ENCODE data around the gene FEZF1. TPM values are rescaled to one million over a fixed set of nuclear protein-coding genes. Genes with fewer than 3 reads are reported as not detected.

Gene FEZF1
- total RNA-seq, 6 donors from 2014 or later, result 0.27 TPM; not detected in 5

DNA sequence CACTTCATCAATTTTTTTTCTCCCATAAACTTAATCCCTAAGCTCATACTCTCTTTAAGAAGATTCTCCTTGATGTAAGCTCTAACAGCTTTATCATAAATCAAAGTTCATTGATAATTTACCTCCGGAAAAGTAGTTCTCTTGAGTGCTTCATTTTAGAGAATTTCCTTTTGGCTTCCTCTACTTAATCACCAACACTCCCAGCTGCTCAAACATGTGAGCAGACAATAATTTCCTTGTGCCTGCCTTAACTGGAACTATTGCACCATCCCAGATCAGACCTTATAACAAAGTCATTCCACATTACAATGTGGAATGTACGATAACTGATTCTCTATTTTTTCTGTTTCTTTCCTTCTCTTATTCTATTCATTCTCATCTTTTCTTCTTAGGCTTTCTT, 5.9 kb downstream of the FEZF1 start:
- Histone ChIP-seq H3K9me3 (peaks cover 0 to 2% (median 0%) of the 10 kb centered on the region in 4 donors), H3K27ac (no peak overlapping the region), H3K4me1 (peaks cover 9 to 21% (median 11%) of the 10 kb centered on the region in 4 donors), H3K27me3 (peaks cover 5 to 35% (median 22%) of the 10 kb centered on the region in 4 donors), H3K36me3 (no peaks in the 10 kb centered on the region), H3K4me3 (no peak overlapping the region)
- 46 to 57% methylated on average over 2 of the region's 2 CpGs for WGBS, 2 donors
- ATAC-seq (ENCODE audit: low FRiP score in 2 of 2) (no peak), DNase-seq (no peak)
- TF ChIP-seq POLR2AphosphoS5 (IDR thresholded peaks at IDR 0.05), result no peak
- TF ChIP-seq POLR2A (IDR thresholded peaks at IDR 0.05), result no peak
- TF ChIP-seq, protein P1, sequence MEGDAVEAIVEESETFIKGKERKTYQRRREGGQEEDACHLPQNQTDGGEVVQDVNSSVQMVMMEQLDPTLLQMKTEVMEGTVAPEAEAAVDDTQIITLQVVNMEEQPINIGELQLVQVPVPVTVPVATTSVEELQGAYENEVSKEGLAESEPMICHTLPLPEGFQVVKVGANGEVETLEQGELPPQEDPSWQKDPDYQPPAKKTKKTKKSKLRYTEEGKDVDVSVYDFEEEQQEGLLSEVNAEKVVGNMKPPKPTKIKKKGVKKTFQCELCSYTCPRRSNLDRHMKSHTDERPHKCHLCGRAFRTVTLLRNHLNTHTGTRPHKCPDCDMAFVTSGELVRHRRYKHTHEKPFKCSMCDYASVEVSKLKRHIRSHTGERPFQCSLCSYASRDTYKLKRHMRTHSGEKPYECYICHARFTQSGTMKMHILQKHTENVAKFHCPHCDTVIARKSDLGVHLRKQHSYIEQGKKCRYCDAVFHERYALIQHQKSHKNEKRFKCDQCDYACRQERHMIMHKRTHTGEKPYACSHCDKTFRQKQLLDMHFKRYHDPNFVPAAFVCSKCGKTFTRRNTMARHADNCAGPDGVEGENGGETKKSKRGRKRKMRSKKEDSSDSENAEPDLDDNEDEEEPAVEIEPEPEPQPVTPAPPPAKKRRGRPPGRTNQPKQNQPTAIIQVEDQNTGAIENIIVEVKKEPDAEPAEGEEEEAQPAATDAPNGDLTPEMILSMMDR (IDR thresholded peaks at IDR 0.05), result no peak
- TF ChIP-seq EP300 (IDR thresholded peaks at IDR 0.05), result no peak

GRCh38 chr7:122298131-122298530, 6.4 kb downstream of the FEZF1 start:
- Histone ChIP-seq H3K27ac (no peak overlapping the region), H3K9me3 (peaks cover 0 to 2% (median 0%) of the 10 kb centered on the region in 4 donors), H3K27me3 (peaks cover 5 to 32% (median 21%) of the 10 kb centered on the region in 4 donors), H3K36me3 (no peaks in the 10 kb centered on the region), H3K4me3 (no peak overlapping the region), H3K4me1 (peaks cover 8 to 19% (median 10%) of the 10 kb centered on the region in 4 donors)
- WGBS, 2 donors, result 49 to 60% methylated on average over 2 of the region's 2 CpGs
- TF ChIP-seq, protein P1 (IDR thresholded peaks at IDR 0.05), result no peak
- TF ChIP-seq POLR2AphosphoS5 (IDR thresholded peaks at IDR 0.05), result no peak
- TF ChIP-seq POLR2A (IDR thresholded peaks at IDR 0.05), result no peak
- TF ChIP-seq EP300 (IDR thresholded peaks at IDR 0.05), result no peak
- ATAC-seq (ENCODE audit: low FRiP score in 2 of 2) (no peak), DNase-seq (no peak)

- Histone ChIP-seq H3K4me1 (no peaks in the 10 kb centered on the region), H3K9me3 (peaks cover 0 to 11% (median 0%) of the 10 kb centered on the region in 4 donors), H3K36me3 (no peaks in the 10 kb centered on the region), H3K4me3 (no peak overlapping the region), H3K27ac (no peak overlapping the region), H3K27me3 (no peaks in the 10 kb centered on the region)
- DNase-seq, result no peak
- TF ChIP-seq POLR2A (IDR thresholded peaks at IDR 0.05), result no peak
- TF ChIP-seq, protein P1 (IDR thresholded peaks at IDR 0.05), result no peak
- no peak for TF ChIP-seq POLR2AphosphoS5 (IDR thresholded peaks at IDR 0.05)
- TF ChIP-seq EP300 (IDR thresholded peaks at IDR 0.05), result no peak
- 76 to 89% methylated on average over 2 of the region's 2 CpGs for WGBS, 2 donors
- no peak for ATAC-seq (ENCODE audit: low FRiP score in 2 of 2)
Measured at GRCh38 chr7:122291189-122291588, 13.4 kb downstream of the FEZF1 start.

GRCh38 chr7:122290476-122290875, 14.1 kb downstream of the FEZF1 start:
- no peak for ATAC-seq (ENCODE audit: low FRiP score in 2 of 2)
- WGBS, 2 donors, result 83 to 94% methylated on average over 1 of the region's 1 CpG

More at GRCh38 chr7:122290476-122290875, 14.1 kb downstream of the FEZF1 start:
- Histone ChIP-seq H3K36me3 (no peaks in the 10 kb centered on the region), H3K4me1 (no peaks in the 10 kb centered on the region), H3K27ac (no peak overlapping the region), H3K9me3 (peaks cover 0 to 11% (median 0%) of the 10 kb centered on the region in 4 donors), H3K27me3 (no peaks in the 10 kb centered on the region), H3K4me3 (no peak overlapping the region)
- TF ChIP-seq, protein P1 (IDR thresholded peaks at IDR 0.05), result no peak
- no peak for TF ChIP-seq POLR2AphosphoS5 (IDR thresholded peaks at IDR 0.05)
- no peak for TF ChIP-seq EP300 (IDR thresholded peaks at IDR 0.05)
- TF ChIP-seq POLR2A (IDR thresholded peaks at IDR 0.05), result no peak
- DNase-seq, result no peak

Measured in upper lobe of left lung (tissue), 6 donors.